Upper lobe of left lung (tissue), 4 donors: ENCODE results near the gene ALDH3A1.

Source experiments
- EP300 ChIP-seq, 4 donors: sonication (generic); formaldehyde crosslinking; IDR thresholded peaks; one replicate each; pipeline ENCODE4 v1.5.1; 2017; ENCODE audit warnings: antibody characterized with exemption in 4 of 4, control low read depth in 2 of 4
- POLR2A ChIP-seq, 4 donors: fragments of 450-650 bp; IDR thresholded peaks; one replicate each; pipeline ENCODE4 v1.5.1; 2016 to 2017; ENCODE audit warnings: antibody characterized with exemption in 4 of 4, mild to moderate bottlenecking in 2 of 4
- TF ChIP-seq, protein P1 (sequence below), 6 experiments: fragments of 450-650 bp in 4 of 6; fragments of 200-600 bp in 2 of 6; sonication (generic) in 2 of 6; IDR thresholded peaks; one replicate each; pipeline ENCODE4 v1.5.1; 2016 to 2019; ENCODE audit warnings: antibody characterized with exemption in 6 of 6

DNA sequence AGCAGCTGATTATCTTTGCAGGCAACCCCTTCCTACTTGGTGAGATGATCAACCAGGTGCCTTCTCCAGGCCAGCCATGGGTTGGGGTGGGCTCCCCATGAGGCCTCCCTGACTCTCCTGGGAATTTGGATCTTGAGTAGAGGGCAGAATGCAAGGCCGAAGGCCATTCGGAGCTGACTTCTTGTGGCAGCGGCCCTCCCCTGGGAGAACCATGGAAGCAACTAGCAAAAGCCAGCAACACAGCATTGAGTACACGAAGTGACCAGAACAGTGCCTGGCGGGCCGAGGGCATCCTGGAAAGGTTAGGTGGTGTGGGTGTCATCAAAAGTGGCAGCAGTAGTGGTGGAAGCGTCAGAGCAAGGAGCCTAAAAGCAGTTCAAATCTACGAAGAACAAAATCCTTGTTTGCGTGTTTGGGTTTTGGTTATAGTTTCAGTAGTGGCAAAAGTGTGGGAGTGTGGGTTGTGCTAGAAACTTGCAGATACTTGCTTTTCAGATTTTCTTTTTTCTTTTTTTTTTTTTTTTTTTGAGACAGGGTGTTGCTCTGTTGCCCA lies 2.0 kb upstream of the ALDH3A1 start:
- TF ChIP-seq, protein P1, sequence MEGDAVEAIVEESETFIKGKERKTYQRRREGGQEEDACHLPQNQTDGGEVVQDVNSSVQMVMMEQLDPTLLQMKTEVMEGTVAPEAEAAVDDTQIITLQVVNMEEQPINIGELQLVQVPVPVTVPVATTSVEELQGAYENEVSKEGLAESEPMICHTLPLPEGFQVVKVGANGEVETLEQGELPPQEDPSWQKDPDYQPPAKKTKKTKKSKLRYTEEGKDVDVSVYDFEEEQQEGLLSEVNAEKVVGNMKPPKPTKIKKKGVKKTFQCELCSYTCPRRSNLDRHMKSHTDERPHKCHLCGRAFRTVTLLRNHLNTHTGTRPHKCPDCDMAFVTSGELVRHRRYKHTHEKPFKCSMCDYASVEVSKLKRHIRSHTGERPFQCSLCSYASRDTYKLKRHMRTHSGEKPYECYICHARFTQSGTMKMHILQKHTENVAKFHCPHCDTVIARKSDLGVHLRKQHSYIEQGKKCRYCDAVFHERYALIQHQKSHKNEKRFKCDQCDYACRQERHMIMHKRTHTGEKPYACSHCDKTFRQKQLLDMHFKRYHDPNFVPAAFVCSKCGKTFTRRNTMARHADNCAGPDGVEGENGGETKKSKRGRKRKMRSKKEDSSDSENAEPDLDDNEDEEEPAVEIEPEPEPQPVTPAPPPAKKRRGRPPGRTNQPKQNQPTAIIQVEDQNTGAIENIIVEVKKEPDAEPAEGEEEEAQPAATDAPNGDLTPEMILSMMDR (IDR thresholded peaks at IDR 0.05) = no peak
- TF ChIP-seq POLR2A (IDR thresholded peaks at IDR 0.05) (no peak), EP300 (IDR thresholded peaks at IDR 0.05) (no peak)
